Natural killer cell (primary cell): Measurements from ENCODE around the gene SYNJ2. TPM values are rescaled to one million over a fixed set of nuclear protein-coding genes. Genes with fewer than 3 reads are reported as not detected.

Experiments
- ATAC-seq, 3 donors: fragments of 150-1000 bp in 2 of 3; fragments of 200-7000 bp in 1 of 3; cut with Tn5 transposase; 1 replicate in 1 of 3; 2 replicates in 2 of 3; pipeline ENCODE4 v1.10.0; 2021; ENCODE audit warnings: mild to moderate bottlenecking in 2 of 3, moderate library complexity in 2 of 3
- DNase-seq, 2 donors: peaks; one replicate each; pipeline versions ENCODE4 v3.0.0 to v3.0.0-alpha.2; 2013 to 2021; ENCODE audit warnings: mixed read lengths in 1 of 2
- H3K27ac ChIP-seq: one replicate; pipeline ENCODE4 v1.5.1; 2013; ENCODE audit warnings: mild to moderate bottlenecking, low read length
- H3K27me3 ChIP-seq: one replicate; pipeline ENCODE4 v1.6.1; 2013; ENCODE audit warnings: low read length; ENCODE audit not compliant: control insufficient read depth, insufficient read depth
- H3K36me3 ChIP-seq: one replicate; pipeline ENCODE4 v1.6.1; 2013; ENCODE audit warnings: low read length; ENCODE audit not compliant: control insufficient read depth, insufficient read depth
- H3K4me1 ChIP-seq: one replicate; pipeline ENCODE4 v1.6.1; 2013; ENCODE audit warnings: low read length; ENCODE audit not compliant: control insufficient read depth, insufficient read depth
- H3K4me3 ChIP-seq: one replicate; pipeline ENCODE4 v1.5.1; 2013; ENCODE audit warnings: low read length
- H3K9me3 ChIP-seq: one replicate; pipeline ENCODE4 v1.6.1; 2013; ENCODE audit warnings: low read length; ENCODE audit not compliant: control insufficient read depth, insufficient read depth
- H3K27ac Mint-ChIP-seq, 2 donors: one replicate each; pipeline ENCODE4 v1.8.0; 2022; ENCODE audit warnings: mild to moderate bottlenecking in 2 of 2, mixed read lengths in 2 of 2, moderate library complexity in 1 of 2
- H3K27me3 Mint-ChIP-seq, 2 donors: one replicate each; pipeline ENCODE4 v1.8.0; 2022; ENCODE audit warnings: low read depth in 2 of 2, mixed read lengths in 2 of 2
- H3K36me3 Mint-ChIP-seq: one replicate; pipeline ENCODE4 v1.8.0; 2022; ENCODE audit warnings: mixed read lengths
- H3K4me1 Mint-ChIP-seq, 2 donors: one replicate each; pipeline ENCODE4 v1.8.0; 2022; ENCODE audit warnings: mixed read lengths in 2 of 2
- H3K4me3 Mint-ChIP-seq: one replicate; pipeline ENCODE4 v1.8.0; 2022; ENCODE audit warnings: mild to moderate bottlenecking, moderate library complexity, mixed read lengths
- H3K9me3 Mint-ChIP-seq, 2 donors: one replicate each; pipeline ENCODE4 v1.8.0; 2022; ENCODE audit warnings: mixed read lengths in 2 of 2
- CTCF ChIP-seq: fragments of 200-600 bp; IDR thresholded peaks from one replicate; pipeline ENCODE4 v1.8.0; 2022; ENCODE audit warnings: antibody characterized with exemption
- WGBS: methylation state at CpG from one replicate; pipeline ENCODE4 v1.1.7; 2013; ENCODE audit warnings: missing lambda C conversion rate; ENCODE audit not compliant: insufficient coverage; 5-methylcytosine and 5-hydroxymethylcytosine counted together
- intact Hi-C: fragments of 100-400 bp; cut with micrococcal nuclease; formaldehyde crosslinking; loops from one replicate; pipeline ENCODE4 v1.14.2; 2022
- total RNA-seq, 4 donors: library from RNA; stranded (reverse); fragments of 120-200 nt in 1 of 4; gene quantifications; one replicate each; pipeline versions ENCODE4 v1.2.3 to v1.2.4, GENCODE V29; 2013 to 2022

The SYNJ2 gene
- total RNA-seq, 3 donors from 2014 or later (not counting 1 experiment from before 2014, with no cell fraction given) = 24.4 to 47.0 (median 28.0) TPM

GRCh38 chr6:158071121-158072082 lies 89.7 kb downstream of the SYNJ2 start:
- Mint-ChIP-seq H3K27ac (peak overlapping the region in 1 of 2 donors; percentile 50), H3K4me1 (peaks cover 17 to 24% of the 10 kb centered on the region in 2 donors), H3K27me3 (no peaks in the 10 kb centered on the region), H3K4me3 (no peak overlapping the region), H3K9me3 (no peaks in the 10 kb centered on the region), H3K36me3 (no peaks in the 10 kb centered on the region)
- H3K27ac ChIP-seq = no peak overlapping the region
- H3K27me3 ChIP-seq = no peaks in the 10 kb centered on the region
- WGBS = 93% methylated on average over 33 of the region's 34 CpGs
- peak in 2 of 3 donors; percentile 5 to 32 for ATAC-seq
- no peak overlapping the region for H3K4me3 ChIP-seq
- no peaks in the 10 kb centered on the region for H3K9me3 ChIP-seq
- peaks cover 11% of the 10 kb centered on the region for H3K4me1 ChIP-seq
- DNase-seq = no peak
- intact Hi-C loops = loop anchor here (1.0 kb wide), 3 partner anchors 45 to 315 kb away; partner anchors contain the start of gene SYNJ2
- peaks cover 11% of the 10 kb centered on the region for H3K36me3 ChIP-seq
- TF ChIP-seq CTCF = no peak

- H3K9me3 ChIP-seq = no peaks in the 10 kb centered on the region
- H3K27me3 ChIP-seq = no peaks in the 10 kb centered on the region
- peak overlapping the region in 1 of 2 donors; percentile 50 for H3K27ac Mint-ChIP-seq
- no peak overlapping the region for H3K27ac ChIP-seq
- no peak overlapping the region for H3K4me3 ChIP-seq
- H3K27me3 Mint-ChIP-seq = no peaks in the 10 kb centered on the region
- no peaks in the 10 kb centered on the region for H3K36me3 Mint-ChIP-seq
- peaks cover 17 to 24% of the 10 kb centered on the region in 2 donors for H3K4me1 Mint-ChIP-seq
- H3K36me3 ChIP-seq = peaks cover 9% of the 10 kb centered on the region
- H3K4me3 Mint-ChIP-seq = no peak overlapping the region
- peak; percentile 86 for TF ChIP-seq CTCF
- peaks cover 11% of the 10 kb centered on the region for H3K4me1 ChIP-seq
- ATAC-seq (peak; percentile 75 to 86 (median 76)), DNase-seq (peak; percentile 57 to 75)
- 27% methylated on average over 16 of the region's 16 CpGs for WGBS
- no peaks in the 10 kb centered on the region for H3K9me3 Mint-ChIP-seq
- intact Hi-C loops = loop anchor here (1.0 kb wide), 3 partner anchors 46 to 316 kb away; partner anchors contain the start of gene SYNJ2
These were observed 90.5 kb downstream of the SYNJ2 start for GRCh38 chr6:158072083-158072721.

- 91% methylated on average over 3 of the region's 3 CpGs for WGBS
- DNase-seq = no peak
- Mint-ChIP-seq H3K9me3 (no peaks in the 10 kb centered on the region), H3K27me3 (no peaks in the 10 kb centered on the region), H3K36me3 (no peaks in the 10 kb centered on the region), H3K4me1 (peaks cover 11% of the 10 kb centered on the region in 2 donors), H3K4me3 (no peak overlapping the region), H3K27ac (no peak overlapping the region)
- intact Hi-C loops = no loop called here
- Histone ChIP-seq H3K27me3 (no peaks in the 10 kb centered on the region), H3K4me1 (peaks cover 9% of the 10 kb centered on the region), H3K9me3 (no peaks in the 10 kb centered on the region), H3K4me3 (no peak overlapping the region), H3K36me3 (peaks cover 21% of the 10 kb centered on the region), H3K27ac (no peak overlapping the region)
- no peak for ATAC-seq
- no peak for TF ChIP-seq CTCF
These were observed 92.1 kb downstream of the SYNJ2 start for GRCh38 chr6:158073776-158074175.
